Stomach (tissue), 4 donors: ENCODE results near the gene F2R.

Source experiments
- CTCF ChIP-seq, 7 experiments: fragments of 450-650 bp in 4 of 7; fragments of 200-600 bp in 3 of 7; sonication (generic) in 3 of 7; IDR thresholded peaks; one replicate each; pipeline ENCODE4 v1.5.1; 2016 to 2019; ENCODE audit warnings: antibody characterized with exemption in 7 of 7, control low read depth in 2 of 7, mild to moderate bottlenecking in 1 of 7
- POLR2A ChIP-seq, 4 donors: fragments of 450-650 bp; IDR thresholded peaks; one replicate each; pipeline ENCODE4 v1.6.1; 2016; ENCODE audit warnings: antibody characterized with exemption in 4 of 4, control low read depth in 2 of 4, mild to moderate bottlenecking in 1 of 4, moderate library complexity in 1 of 4
- POLR2AphosphoS5 ChIP-seq, 3 donors: sonication (generic); formaldehyde crosslinking; IDR thresholded peaks; one replicate each; pipeline ENCODE4 v1.6.1; 2016; ENCODE audit warnings: antibody characterized with exemption in 3 of 3

GRCh38 chr5:76688836-76689235, 27.1 kb upstream of the F2R start:
- TF ChIP-seq CTCF (IDR thresholded peaks at IDR 0.05) (no peak), POLR2A (IDR thresholded peaks at IDR 0.05) (no peak), POLR2AphosphoS5 (IDR thresholded peaks at IDR 0.05) (no peak)
